IgD-negative memory B cell (primary cell): ENCODE measurements around the gene NAP1L1. TPM values are rescaled to one million over a fixed set of nuclear protein-coding genes. Genes with fewer than 3 reads are reported as not detected.

Experiments
- H3K27ac Mint-ChIP-seq, 3 donors: one replicate each; pipeline ENCODE4 v1.8.0; 2020 to 2022; ENCODE audit warnings: mild to moderate bottlenecking in 3 of 3, mixed read lengths in 3 of 3, moderate library complexity in 1 of 3
- H3K27me3 Mint-ChIP-seq: one replicate; pipeline ENCODE4 v1.8.0; 2021; ENCODE audit warnings: mixed read lengths
- H3K36me3 Mint-ChIP-seq: one replicate; pipeline ENCODE4 v1.8.0; 2020; ENCODE audit warnings: mild to moderate bottlenecking, mixed read lengths
- H3K4me1 Mint-ChIP-seq, 3 donors: one replicate each; pipeline ENCODE4 v1.8.0; 2020 to 2022; ENCODE audit warnings: mixed read lengths in 3 of 3, mild to moderate bottlenecking in 1 of 3
- H3K4me3 Mint-ChIP-seq, 4 donors: one replicate each; pipeline ENCODE4 v1.8.0; 2020 to 2022; ENCODE audit warnings: mild to moderate bottlenecking in 4 of 4, mixed read lengths in 4 of 4, moderate library complexity in 3 of 4
- H3K9me3 Mint-ChIP-seq, 3 donors: one replicate each; pipeline ENCODE4 v1.8.0; 2020 to 2021; ENCODE audit warnings: mixed read lengths in 3 of 3, mild to moderate bottlenecking in 1 of 3
- polyA plus RNA-seq: library from polyadenylated mRNA; unstranded; fragments of 300-500 nt; fragmentation: Illumina TruSeq; gene quantifications from one replicate; pipeline ENCODE4 v1.2.3, GENCODE V29; 2021

Gene NAP1L1
- polyA plus RNA-seq, 1 donor from 2014 or later = 223 TPM

- Mint-ChIP-seq H3K4me3 (no peak overlapping the region), H3K27ac (no peak overlapping the region), H3K4me1 (no peaks in the 10 kb centered on the region), H3K27me3 (peaks cover 1% of the 10 kb centered on the region), H3K9me3 (peaks cover 0 to 2% (median 0%) of the 10 kb centered on the region in 3 donors), H3K36me3 (no peaks in the 10 kb centered on the region)
Observed at GRCh38 chr12:76101739-76102385, 17.4 kb upstream of the NAP1L1 start.

GRCh38 chr12:76096079-76096646, 11.7 kb upstream of the NAP1L1 start:
- no peaks in the 10 kb centered on the region for H3K36me3 Mint-ChIP-seq
- H3K4me3 Mint-ChIP-seq = no peak overlapping the region
- H3K27me3 Mint-ChIP-seq = peaks cover 1% of the 10 kb centered on the region
- no peaks in the 10 kb centered on the region for H3K9me3 Mint-ChIP-seq
- peaks cover 0 to 8% (median 7%) of the 10 kb centered on the region in 3 donors for H3K4me1 Mint-ChIP-seq
- H3K27ac Mint-ChIP-seq = no peak overlapping the region

- peaks cover 1% of the 10 kb centered on the region for H3K27me3 Mint-ChIP-seq
- H3K4me1 Mint-ChIP-seq = peaks cover 0 to 8% (median 7%) of the 10 kb centered on the region in 3 donors
- H3K36me3 Mint-ChIP-seq = no peaks in the 10 kb centered on the region
- H3K9me3 Mint-ChIP-seq = no peaks in the 10 kb centered on the region
- H3K4me3 Mint-ChIP-seq = no peak overlapping the region
- no peak overlapping the region for H3K27ac Mint-ChIP-seq
Observed at GRCh38 chr12:76094754-76095153, 10.3 kb upstream of the NAP1L1 start.

- H3K27me3 Mint-ChIP-seq = no peaks in the 10 kb centered on the region
- no peak overlapping the region for H3K27ac Mint-ChIP-seq
- no peaks in the 10 kb centered on the region for H3K9me3 Mint-ChIP-seq
- H3K36me3 Mint-ChIP-seq = no peaks in the 10 kb centered on the region
- peaks cover 0 to 11% (median 11%) of the 10 kb centered on the region in 3 donors for H3K4me1 Mint-ChIP-seq
- peak overlapping the region in 1 of 4 donors; percentile 68 for H3K4me3 Mint-ChIP-seq
Observed at GRCh38 chr12:76091246-76091754, 6.8 kb upstream of the NAP1L1 start.

- no peaks in the 10 kb centered on the region for H3K36me3 Mint-ChIP-seq
- H3K4me1 Mint-ChIP-seq = peaks cover 30 to 39% (median 36%) of the 10 kb centered on the region in 3 donors
- peak overlapping the region; percentile 97 to 100 (median 100) for H3K27ac Mint-ChIP-seq
- no peaks in the 10 kb centered on the region for H3K9me3 Mint-ChIP-seq
- no peaks in the 10 kb centered on the region for H3K27me3 Mint-ChIP-seq
- peak overlapping the region; percentile 97 to 100 (median 100) for H3K4me3 Mint-ChIP-seq
Observed at GRCh38 chr12:76085520-76085868, 1.0 kb upstream of the NAP1L1 start.

- H3K36me3 Mint-ChIP-seq = no peaks in the 10 kb centered on the region
- no peaks in the 10 kb centered on the region for H3K9me3 Mint-ChIP-seq
- H3K27me3 Mint-ChIP-seq = no peaks in the 10 kb centered on the region
- H3K27ac Mint-ChIP-seq = peak overlapping the region; percentile 97 to 100 (median 100)
- peak overlapping the region; percentile 97 to 100 (median 100) for H3K4me3 Mint-ChIP-seq
- peaks cover 33 to 42% (median 40%) of the 10 kb centered on the region in 3 donors for H3K4me1 Mint-ChIP-seq
Observed at GRCh38 chr12:76084863-76085519, 506 bp upstream of the NAP1L1 start.

- Mint-ChIP-seq H3K9me3 (peaks cover 0 to 2% (median 0%) of the 10 kb centered on the region in 3 donors), H3K36me3 (peaks cover 10% of the 10 kb centered on the region), H3K4me3 (peak overlapping the region; percentile 95 to 100 (median 98)), H3K4me1 (peaks cover 39 to 54% (median 51%) of the 10 kb centered on the region in 3 donors), H3K27ac (peak overlapping the region; percentile 94 to 97 (median 96)), H3K27me3 (no peaks in the 10 kb centered on the region)
Observed at GRCh38 chr12:76083246-76083903, 1.1 kb downstream of the NAP1L1 start.

- no peaks in the 10 kb centered on the region for H3K27me3 Mint-ChIP-seq
- H3K9me3 Mint-ChIP-seq = peaks cover 0 to 2% (median 0%) of the 10 kb centered on the region in 3 donors
- peak overlapping the region in 3 of 4 donors; percentile 6 to 77 (median 67) for H3K4me3 Mint-ChIP-seq
- H3K36me3 Mint-ChIP-seq = peaks cover 12% of the 10 kb centered on the region
- H3K27ac Mint-ChIP-seq = peak overlapping the region in 1 of 3 donors; percentile 70
- peaks cover 49 to 64% (median 61%) of the 10 kb centered on the region in 3 donors for H3K4me1 Mint-ChIP-seq
Observed at GRCh38 chr12:76081909-76082308, 2.6 kb downstream of the NAP1L1 start.

- Mint-ChIP-seq H3K27ac (no peak overlapping the region), H3K4me3 (peak overlapping the region in 1 of 4 donors; percentile 77)
Observed at GRCh38 chr12:76080729-76081415, 3.6 kb downstream of the NAP1L1 start.

GRCh38 chr12:76080017-76080728, 4.3 kb downstream of the NAP1L1 start:
- Mint-ChIP-seq H3K27ac (peak overlapping the region in 1 of 3 donors; percentile 67), H3K4me1 (peaks cover 48 to 64% (median 58%) of the 10 kb centered on the region in 3 donors), H3K9me3 (peaks cover 0 to 2% (median 0%) of the 10 kb centered on the region in 3 donors), H3K27me3 (no peaks in the 10 kb centered on the region), H3K4me3 (peak overlapping the region in 2 of 4 donors; percentile 32 to 73), H3K36me3 (peaks cover 12% of the 10 kb centered on the region)

More at GRCh38 chr12:76080729-76081415, 3.6 kb downstream of the NAP1L1 start:
- H3K36me3 Mint-ChIP-seq = peaks cover 12% of the 10 kb centered on the region
- H3K27me3 Mint-ChIP-seq = no peaks in the 10 kb centered on the region
- H3K9me3 Mint-ChIP-seq = peaks cover 0 to 2% (median 0%) of the 10 kb centered on the region in 3 donors
- H3K4me1 Mint-ChIP-seq = peaks cover 50 to 69% (median 61%) of the 10 kb centered on the region in 3 donors

GRCh38 chr12:76078748-76079147, 5.7 kb downstream of the NAP1L1 start:
- Mint-ChIP-seq H3K9me3 (peaks cover 0 to 2% (median 0%) of the 10 kb centered on the region in 3 donors), H3K27me3 (no peaks in the 10 kb centered on the region), H3K4me1 (peaks cover 52 to 67% (median 65%) of the 10 kb centered on the region in 3 donors), H3K4me3 (peak overlapping the region in 2 of 4 donors; percentile 25 to 45), H3K27ac (peak overlapping the region in 1 of 3 donors; percentile 62), H3K36me3 (peaks cover 12% of the 10 kb centered on the region)

- no peak overlapping the region for H3K4me3 Mint-ChIP-seq
- no peak overlapping the region for H3K27ac Mint-ChIP-seq
- H3K36me3 Mint-ChIP-seq = peaks cover 14% of the 10 kb centered on the region
- no peaks in the 10 kb centered on the region for H3K27me3 Mint-ChIP-seq
- peaks cover 0 to 2% (median 0%) of the 10 kb centered on the region in 3 donors for H3K9me3 Mint-ChIP-seq
- H3K4me1 Mint-ChIP-seq = peaks cover 45 to 70% (median 63%) of the 10 kb centered on the region in 3 donors
Observed at GRCh38 chr12:76075448-76075847, 9.0 kb downstream of the NAP1L1 start.

GRCh38 chr12:76074701-76075336, 9.7 kb downstream of the NAP1L1 start:
- Mint-ChIP-seq H3K4me3 (no peak overlapping the region), H3K27me3 (no peaks in the 10 kb centered on the region), H3K36me3 (peaks cover 14% of the 10 kb centered on the region), H3K27ac (no peak overlapping the region), H3K9me3 (peaks cover 0 to 2% (median 0%) of the 10 kb centered on the region in 3 donors), H3K4me1 (peaks cover 41 to 65% (median 58%) of the 10 kb centered on the region in 3 donors)
